HG02938 (cell line): ENCODE measurements around the gene RPS23.

Source experiments
- ATAC-seq: cut with Tn5 transposase; IDR thresholded peaks from one replicate; pipeline ENCODE4 v1.9.1; 2021; ENCODE audit warnings: mild to moderate bottlenecking, moderate library complexity; ENCODE audit not compliant: unreplicated experiment

Gene RPS23

GRCh38 chr5:82277987-82278710, at the start of gene RPS23:
Gene RPS23 (minus strand): TSS chr5:82278354. CDS start chr5:82278323, 31 bp downstream.
- ATAC-seq = peak; percentile 94

- no peak for ATAC-seq
Measured at GRCh38 chr5:82327941-82328340, 49.8 kb upstream of the RPS23 start.

GRCh38 chr5:82325996-82326395, 47.8 kb upstream of the RPS23 start:
- no peak for ATAC-seq

GRCh38 chr5:82325155-82325554, 47.0 kb upstream of the RPS23 start:
- ATAC-seq = no peak

- ATAC-seq = no peak
Measured at GRCh38 chr5:82320966-82321365, 42.8 kb upstream of the RPS23 start.

GRCh38 chr5:82319651-82320376, 41.7 kb upstream of the RPS23 start:
- no peak for ATAC-seq

- ATAC-seq = no peak
Measured at GRCh38 chr5:82319192-82319591, 41.0 kb upstream of the RPS23 start.

GRCh38 chr5:82314964-82315758, 37.0 kb upstream of the RPS23 start:
- no peak for ATAC-seq

GRCh38 chr5:82313016-82313415, 34.9 kb upstream of the RPS23 start:
- no peak for ATAC-seq

- no peak for ATAC-seq
Measured at GRCh38 chr5:82312373-82312856, 34.3 kb upstream of the RPS23 start.

GRCh38 chr5:82309091-82309531, 31.0 kb upstream of the RPS23 start:
- no peak for ATAC-seq

- no peak for ATAC-seq
Measured at GRCh38 chr5:82308416-82308815, 30.3 kb upstream of the RPS23 start.

- no peak for ATAC-seq
Measured at GRCh38 chr5:82307451-82307850, 29.3 kb upstream of the RPS23 start.

GRCh38 chr5:82306151-82306550, 28.0 kb upstream of the RPS23 start:
- ATAC-seq = no peak

GRCh38 chr5:82301190-82301589, 23.0 kb upstream of the RPS23 start:
- no peak for ATAC-seq

GRCh38 chr5:82298668-82299067, 20.5 kb upstream of the RPS23 start:
- ATAC-seq = no peak

- ATAC-seq = no peak
Measured at GRCh38 chr5:82297711-82298110, 19.6 kb upstream of the RPS23 start.

GRCh38 chr5:82296929-82297328, 18.8 kb upstream of the RPS23 start:
- no peak for ATAC-seq

GRCh38 chr5:82295959-82296531, 17.9 kb upstream of the RPS23 start:
- no peak for ATAC-seq

- ATAC-seq = no peak
Measured at GRCh38 chr5:82295144-82295543, 17.0 kb upstream of the RPS23 start.

GRCh38 chr5:82291420-82291819, 13.3 kb upstream of the RPS23 start:
- no peak for ATAC-seq
